ENCODE measurements around the gene FDX2.

GRCh38 chr19:10309423-10309822 lies 6.4 kb downstream of the FDX2 start, which contains the start of gene ZGLP1:
- TF ChIP-seq, protein P1, sequence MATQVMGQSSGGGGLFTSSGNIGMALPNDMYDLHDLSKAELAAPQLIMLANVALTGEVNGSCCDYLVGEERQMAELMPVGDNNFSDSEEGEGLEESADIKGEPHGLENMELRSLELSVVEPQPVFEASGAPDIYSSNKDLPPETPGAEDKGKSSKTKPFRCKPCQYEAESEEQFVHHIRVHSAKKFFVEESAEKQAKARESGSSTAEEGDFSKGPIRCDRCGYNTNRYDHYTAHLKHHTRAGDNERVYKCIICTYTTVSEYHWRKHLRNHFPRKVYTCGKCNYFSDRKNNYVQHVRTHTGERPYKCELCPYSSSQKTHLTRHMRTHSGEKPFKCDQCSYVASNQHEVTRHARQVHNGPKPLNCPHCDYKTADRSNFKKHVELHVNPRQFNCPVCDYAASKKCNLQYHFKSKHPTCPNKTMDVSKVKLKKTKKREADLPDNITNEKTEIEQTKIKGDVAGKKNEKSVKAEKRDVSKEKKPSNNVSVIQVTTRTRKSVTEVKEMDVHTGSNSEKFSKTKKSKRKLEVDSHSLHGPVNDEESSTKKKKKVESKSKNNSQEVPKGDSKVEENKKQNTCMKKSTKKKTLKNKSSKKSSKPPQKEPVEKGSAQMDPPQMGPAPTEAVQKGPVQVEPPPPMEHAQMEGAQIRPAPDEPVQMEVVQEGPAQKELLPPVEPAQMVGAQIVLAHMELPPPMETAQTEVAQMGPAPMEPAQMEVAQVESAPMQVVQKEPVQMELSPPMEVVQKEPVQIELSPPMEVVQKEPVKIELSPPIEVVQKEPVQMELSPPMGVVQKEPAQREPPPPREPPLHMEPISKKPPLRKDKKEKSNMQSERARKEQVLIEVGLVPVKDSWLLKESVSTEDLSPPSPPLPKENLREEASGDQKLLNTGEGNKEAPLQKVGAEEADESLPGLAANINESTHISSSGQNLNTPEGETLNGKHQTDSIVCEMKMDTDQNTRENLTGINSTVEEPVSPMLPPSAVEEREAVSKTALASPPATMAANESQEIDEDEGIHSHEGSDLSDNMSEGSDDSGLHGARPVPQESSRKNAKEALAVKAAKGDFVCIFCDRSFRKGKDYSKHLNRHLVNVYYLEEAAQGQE (IDR thresholded peaks at IDR 0.05; ENCODE audit: borderline replicate concordance), result no peak
- TF ChIP-seq POLR2AphosphoS5 (IDR thresholded peaks at IDR 0.05) (no peak), EZH2 (IDR thresholded peaks at IDR 0.05; ENCODE audit: borderline replicate concordance, insufficient read depth, low read length, poor library complexity, severe bottlenecking) (no peak), EP300 (conservative IDR thresholded peaks at IDR 0.05; ENCODE audit: poor library complexity, severe bottlenecking) (no peak), TAF1 (IDR thresholded peaks at IDR 0.05; ENCODE audit: low read depth) (no peak), MXI1 (conservative IDR thresholded peaks at IDR 0.05; ENCODE audit: poor library complexity, severe bottlenecking) (no peak), SMC3 (conservative IDR thresholded peaks at IDR 0.05; ENCODE audit: poor library complexity) (no peak)
- TF ChIP-seq, protein P2, sequence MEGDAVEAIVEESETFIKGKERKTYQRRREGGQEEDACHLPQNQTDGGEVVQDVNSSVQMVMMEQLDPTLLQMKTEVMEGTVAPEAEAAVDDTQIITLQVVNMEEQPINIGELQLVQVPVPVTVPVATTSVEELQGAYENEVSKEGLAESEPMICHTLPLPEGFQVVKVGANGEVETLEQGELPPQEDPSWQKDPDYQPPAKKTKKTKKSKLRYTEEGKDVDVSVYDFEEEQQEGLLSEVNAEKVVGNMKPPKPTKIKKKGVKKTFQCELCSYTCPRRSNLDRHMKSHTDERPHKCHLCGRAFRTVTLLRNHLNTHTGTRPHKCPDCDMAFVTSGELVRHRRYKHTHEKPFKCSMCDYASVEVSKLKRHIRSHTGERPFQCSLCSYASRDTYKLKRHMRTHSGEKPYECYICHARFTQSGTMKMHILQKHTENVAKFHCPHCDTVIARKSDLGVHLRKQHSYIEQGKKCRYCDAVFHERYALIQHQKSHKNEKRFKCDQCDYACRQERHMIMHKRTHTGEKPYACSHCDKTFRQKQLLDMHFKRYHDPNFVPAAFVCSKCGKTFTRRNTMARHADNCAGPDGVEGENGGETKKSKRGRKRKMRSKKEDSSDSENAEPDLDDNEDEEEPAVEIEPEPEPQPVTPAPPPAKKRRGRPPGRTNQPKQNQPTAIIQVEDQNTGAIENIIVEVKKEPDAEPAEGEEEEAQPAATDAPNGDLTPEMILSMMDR (IDR thresholded peaks at IDR 0.05; ENCODE audit: poor library complexity, severe bottlenecking), result no peak

Data from neural cell (in vitro differentiated cells).